Activated CD8-positive, alpha-beta memory T cell treated with anti-CD3 and anti-CD28 coated beads, Interleukin-2, amount 50 U/mL, for 1 hour (primary cell): ENCODE measurements around the gene MYO1H.

Experiments
- DNase-seq: peaks from one replicate; pipeline ENCODE4 v3.0.0-alpha.2; 2020; ENCODE audit errors: extremely low read depth

MYO1H gene

GRCh38 chr12:109491671-109492070 lies 144.0 kb downstream of the MYO1H start:
- no peak for DNase-seq

GRCh38 chr12:109492371-109492770 lies 144.7 kb downstream of the MYO1H start:
- DNase-seq, result no peak

GRCh38 chr12:109493090-109493489 lies 145.4 kb downstream of the MYO1H start:
- no peak for DNase-seq

GRCh38 chr12:109493938-109494337 lies 146.2 kb downstream of the MYO1H start:
- DNase-seq, result no peak

- no peak for DNase-seq
These were observed 146.7 kb downstream of the MYO1H start for GRCh38 chr12:109494348-109494881.

- no peak for DNase-seq
These were observed 147.3 kb downstream of the MYO1H start for GRCh38 chr12:109495012-109495411.

GRCh38 chr12:109496306-109496705 lies 148.6 kb downstream of the MYO1H start:
- DNase-seq, result no peak

GRCh38 chr12:109497675-109498074 lies 150.0 kb downstream of the MYO1H start:
- DNase-seq, result no peak
